NCI-H82 treated with DMSO at 0.1 percent for 48 hours (cell line): ENCODE measurements around the gene LRRFIP1.
A peak's percentile ranks its signal among the peaks of the same experiment; 100 is the strongest.

Source experiments
- DNase-seq: peaks from one replicate; lab custom pipeline; 2025; ENCODE audit not compliant: unreplicated experiment; lab: John Stamatoyannopoulos, UW

LRRFIP1 gene

DNA sequence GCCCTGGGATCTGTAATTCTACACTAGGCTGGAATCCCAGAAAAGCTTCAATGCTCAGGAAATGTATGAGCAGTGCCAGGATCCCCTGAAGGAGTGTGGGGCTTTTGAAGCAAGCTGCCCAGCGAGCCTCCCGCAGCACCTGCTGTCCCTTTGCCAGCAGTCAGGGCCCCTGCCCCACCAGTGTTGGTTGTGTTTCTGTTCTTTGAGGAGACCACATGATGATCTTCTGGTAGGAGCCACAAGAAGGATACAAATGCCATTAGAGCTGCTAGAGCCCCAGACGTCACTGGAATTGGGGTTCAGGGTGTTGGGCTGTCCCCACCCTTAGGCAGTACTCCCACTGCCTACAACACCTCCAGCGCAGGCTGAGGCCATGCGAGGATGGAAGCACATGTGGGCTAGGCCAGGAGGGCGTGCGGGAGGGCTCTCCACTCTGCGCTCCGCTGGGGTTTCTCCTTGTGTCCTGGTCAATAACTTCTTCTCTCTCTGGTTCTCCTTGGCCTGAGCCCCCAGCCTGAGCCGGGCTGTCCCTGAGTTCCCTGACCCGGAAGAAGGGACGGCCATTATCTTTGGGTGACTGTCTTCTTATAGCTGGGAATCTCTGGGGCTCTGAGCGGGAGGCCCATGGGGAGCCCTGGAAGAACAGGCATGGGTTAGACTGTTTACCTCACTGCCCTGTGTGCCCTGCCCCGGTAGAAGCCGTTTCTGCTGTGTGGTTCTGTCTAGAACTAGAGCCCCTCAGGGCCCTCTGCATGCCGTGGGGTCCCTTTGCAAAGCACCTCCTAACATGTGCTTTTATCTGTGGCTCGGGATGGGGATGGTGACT is 73.9 kb downstream of the LRRFIP1 start:
- no peak for DNase-seq

DNA sequence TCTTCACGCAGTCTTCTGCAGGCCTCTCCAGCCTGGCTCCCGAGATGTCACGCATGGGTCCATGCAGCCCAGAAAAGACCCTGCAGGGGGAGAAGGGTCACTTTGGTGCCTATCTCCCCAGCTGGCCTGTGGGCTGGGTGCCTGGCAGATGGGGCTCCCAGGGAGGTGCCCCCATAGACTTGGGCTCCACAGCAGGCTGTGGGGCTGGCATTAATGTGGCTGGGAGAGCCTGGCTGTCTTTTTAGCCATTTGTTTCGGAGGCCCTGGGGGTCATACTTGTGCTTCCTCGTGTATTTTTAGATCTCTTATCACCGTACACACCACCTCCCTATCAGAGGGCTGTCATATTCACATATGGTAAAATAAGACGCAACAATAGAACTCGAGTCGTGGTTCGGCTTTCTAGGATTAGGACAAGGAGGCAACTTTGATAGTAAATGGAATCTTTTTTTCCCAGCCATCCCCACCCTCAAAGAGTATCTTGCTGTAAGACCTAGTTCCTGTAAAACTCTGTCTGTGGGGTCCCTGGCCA is 74.5 kb downstream of the LRRFIP1 start:
- DNase-seq = no peak

DNA sequence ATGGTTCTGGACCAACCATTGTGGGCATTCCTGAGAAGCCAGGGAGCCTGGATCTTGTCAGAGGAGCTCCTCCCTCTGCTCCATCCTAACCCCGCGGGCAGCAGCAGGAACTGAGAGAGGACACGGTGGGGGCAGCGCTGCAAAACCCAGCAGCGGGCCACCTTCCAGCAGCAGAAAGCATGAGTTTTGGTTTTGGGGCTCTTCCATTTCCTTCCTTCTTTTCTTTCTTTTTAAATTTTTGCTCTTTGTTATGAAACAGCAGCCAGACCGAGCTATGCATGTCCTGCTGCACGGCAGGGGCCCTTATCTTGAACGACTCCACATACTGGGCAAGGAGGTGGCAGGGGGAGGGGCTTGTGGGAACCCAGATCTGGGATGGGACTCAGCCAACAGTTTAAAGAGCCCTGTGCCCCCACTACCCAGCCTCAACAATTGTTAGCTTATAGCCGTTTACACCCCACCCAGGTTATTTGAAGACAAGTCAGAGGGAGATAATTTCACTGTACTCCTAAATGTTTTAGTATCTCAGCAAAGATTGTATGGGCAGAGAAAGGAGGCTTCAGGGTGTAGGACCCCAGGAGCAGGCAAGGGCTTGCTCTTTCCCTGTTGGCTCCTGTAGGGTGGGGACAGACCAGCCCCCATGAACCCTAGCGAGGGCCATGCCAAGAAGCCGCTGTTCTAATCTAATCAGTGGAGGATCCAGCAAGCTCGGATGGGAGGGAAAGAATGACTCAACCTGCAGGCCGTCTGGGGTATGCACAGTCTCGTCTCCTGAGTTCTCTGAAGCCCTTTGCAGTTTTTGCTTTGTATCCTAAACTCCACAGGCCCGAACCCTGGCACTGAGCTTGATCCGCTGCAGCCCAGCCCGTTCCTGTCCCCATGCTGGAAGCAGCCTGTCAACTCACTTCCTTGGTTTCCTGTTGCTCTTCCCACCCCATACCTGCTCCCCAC is 75.3 kb downstream of the LRRFIP1 start:
- DNase-seq = no peak

DNA sequence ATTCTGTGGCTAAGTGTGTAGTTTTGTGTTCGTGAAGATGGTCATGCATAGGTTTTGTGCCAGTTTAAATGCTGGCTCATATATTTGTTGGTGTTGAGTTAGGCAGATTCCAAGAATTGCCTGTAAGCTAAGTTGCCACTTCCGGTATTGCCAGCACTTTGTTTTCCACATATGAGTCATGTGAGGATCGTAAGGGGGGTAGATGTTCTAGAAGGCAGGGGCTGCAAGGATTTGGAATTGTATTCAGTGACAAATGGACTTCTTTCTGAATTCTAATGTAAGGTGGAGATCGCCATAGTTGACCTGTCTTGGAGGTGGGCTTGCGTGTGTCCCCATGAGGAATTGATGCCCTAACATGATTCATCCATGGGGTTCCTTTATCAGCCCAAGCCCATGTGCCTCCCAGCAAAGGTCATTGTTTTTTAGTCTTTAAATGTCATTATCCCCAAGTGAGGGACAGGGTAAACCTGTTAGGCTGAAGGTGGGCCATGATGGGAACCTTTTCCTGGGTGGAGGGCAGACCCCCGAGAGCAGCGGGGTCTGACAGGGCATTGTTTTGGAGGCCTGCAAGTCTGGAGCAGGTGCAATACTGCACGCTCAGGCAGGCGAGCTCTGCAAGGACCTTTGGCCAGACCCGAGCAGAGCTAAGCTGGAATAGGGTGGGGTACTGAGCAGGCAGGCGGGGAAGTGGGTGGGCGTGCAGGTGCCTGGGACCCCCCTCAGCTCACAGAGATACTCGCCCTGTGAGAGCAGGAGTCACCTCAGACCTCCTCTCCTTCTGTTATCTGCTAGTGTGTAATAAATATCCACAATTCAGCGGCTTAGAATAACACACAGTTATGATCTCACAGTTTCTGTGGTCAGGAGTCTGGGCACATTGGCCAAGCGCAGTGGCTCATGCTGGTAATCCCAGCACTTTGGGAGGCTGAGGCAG is 77.4 kb downstream of the LRRFIP1 start:
- DNase-seq = no peak

DNA sequence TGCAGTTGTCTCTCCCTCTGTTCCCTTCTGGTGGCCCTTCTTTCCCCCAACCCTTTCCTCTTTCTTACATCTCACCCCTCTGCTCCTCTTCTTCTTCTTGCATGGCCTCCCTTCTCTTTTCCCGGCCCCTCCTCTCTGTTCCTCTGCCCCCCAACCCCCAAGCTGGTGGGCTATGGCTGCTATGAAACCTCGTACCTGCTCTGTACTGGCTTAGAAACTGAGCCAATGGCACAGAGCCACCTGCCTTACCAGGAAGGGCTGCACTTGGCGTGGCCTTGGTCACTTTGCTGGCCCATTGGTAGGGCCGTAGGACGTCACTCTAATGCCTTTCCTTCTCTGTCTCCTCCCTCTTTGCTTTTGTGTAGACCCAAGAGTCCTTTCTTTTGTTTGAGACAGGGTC is 78.9 kb downstream of the LRRFIP1 start:
- no peak for DNase-seq

DNA sequence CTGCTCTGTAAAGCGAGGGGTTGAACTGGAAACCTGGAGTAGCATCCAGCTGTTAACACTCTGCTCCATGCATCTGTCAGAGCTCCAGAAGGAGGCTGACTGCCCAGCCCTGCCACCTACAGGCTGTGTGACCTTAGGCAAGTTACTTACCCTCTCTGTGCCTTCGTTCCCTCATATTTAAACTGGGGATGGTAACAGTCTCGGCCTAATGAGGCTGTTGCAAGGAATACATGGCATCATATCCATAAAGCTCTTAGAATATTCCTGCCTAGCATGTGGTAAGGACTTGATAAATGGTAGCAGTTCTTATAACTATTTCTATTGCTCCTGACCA is 80.6 kb downstream of the LRRFIP1 start:
- DNase-seq = no peak

DNA sequence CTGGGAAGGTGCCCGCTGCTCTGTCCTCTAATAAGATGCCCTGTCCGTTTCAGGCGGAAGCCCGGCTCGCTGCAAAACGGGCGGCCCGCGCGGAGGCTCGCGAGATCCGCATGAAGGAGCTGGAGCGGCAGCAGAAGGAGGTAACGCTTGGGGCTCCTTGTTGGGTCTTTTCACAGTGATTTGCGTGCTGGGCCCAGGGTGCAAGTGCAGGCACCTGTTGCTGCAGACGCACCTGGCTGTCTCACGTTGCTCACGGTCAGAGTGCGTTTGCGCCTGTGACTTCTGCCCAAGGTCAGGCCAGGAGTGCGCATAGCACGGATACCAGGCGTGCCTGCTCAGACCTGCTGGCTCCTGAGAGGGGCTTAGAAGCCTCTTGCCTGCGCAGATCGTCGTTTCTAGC is 81.1 kb downstream of the LRRFIP1 start:
- no peak for DNase-seq

DNA sequence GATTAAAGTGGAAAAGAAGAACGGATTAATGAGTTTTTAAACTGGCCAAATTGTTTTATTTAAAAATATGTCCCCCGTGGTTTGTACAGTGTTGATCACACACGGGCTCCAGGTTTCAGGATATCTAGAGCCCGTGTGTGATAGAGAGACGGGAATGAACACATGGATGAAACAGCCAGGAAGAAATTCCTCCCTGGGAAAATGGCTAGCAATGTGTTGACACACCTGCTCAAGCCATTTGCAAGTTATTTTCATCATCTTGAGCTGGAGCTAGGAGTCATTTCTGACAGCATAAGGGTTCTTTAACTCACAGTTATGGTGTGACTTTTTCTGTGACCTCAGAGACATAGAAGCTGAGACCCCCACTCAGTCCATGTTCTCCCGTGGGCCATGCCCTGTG is 81.6 kb downstream of the LRRFIP1 start:
- no peak for DNase-seq

DNA sequence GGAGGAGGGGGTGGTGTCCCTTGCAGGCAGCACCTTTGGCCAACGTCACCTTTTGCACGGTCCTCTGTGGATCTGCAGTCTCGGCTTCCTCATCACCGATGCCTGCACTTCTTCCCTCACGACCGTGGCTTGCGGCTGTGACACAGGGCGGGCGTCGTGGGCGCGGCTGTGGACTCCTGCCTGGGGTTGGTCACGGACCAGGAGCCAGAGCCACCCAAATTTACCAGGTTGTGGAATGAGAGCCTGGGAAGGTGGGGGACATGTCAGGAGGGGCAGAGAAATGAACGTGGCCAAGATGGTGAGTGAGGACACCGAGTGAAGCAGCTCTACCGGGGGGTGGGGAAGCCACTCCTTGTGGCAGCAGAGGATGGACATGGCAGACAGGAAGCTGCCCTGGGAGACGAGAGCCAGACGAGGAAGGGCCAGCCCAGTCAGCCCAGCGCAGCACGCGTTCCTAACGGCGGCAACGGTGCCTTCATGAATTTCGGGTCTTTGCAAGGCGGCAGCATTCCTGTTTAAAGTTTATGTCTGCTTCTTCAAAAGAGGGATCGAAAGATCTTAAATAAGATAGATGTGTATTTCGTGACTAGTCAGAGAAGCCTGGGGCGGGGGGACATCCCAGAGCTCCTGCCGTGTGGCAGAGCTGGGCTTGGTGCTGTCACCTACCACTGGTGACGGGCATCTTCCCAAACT is 84.2 kb downstream of the LRRFIP1 start:
- DNase-seq = no peak

DNA sequence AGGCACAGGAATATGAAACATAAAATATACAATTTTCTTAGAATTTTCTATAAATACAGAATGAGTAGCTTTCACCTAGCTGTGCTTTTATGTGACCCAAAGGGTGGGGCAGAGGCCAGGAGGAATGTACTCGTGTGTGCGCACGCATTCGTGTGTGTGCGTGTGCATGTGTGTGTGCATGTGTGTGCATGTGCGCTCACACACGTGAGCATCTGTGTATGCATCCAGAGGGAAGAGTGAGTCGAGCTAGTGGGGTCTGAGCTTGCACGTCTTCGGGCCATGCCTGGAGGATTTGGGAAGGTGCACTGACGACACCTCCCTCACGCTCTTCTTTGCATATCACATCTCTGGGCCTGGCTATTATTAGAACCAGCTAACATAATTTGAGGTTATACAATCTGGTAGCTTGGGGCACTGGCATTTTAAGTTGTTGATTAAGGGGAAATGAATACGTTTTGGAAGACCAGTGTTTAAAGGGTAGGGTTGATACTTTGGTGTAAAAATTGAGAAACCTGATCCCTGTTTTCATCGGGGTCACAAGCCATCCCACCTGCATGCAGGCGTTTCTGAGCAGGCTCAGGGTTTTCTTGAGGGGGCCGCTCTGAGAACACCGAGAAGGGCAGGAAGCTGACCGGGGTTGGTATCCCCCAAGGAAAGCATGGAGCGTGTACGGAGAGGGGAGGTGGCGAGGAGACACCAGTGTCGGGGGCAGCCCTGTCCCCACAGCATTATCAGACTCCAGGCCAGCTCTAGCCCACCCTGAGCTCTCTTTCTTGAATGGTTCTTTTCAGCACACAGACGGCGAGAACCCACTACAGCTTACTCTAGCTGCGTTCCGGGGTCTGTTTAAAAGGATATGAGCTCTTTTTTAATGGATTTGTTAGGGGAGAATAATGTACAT is 85.3 kb downstream of the LRRFIP1 start:
- no peak for DNase-seq

DNA sequence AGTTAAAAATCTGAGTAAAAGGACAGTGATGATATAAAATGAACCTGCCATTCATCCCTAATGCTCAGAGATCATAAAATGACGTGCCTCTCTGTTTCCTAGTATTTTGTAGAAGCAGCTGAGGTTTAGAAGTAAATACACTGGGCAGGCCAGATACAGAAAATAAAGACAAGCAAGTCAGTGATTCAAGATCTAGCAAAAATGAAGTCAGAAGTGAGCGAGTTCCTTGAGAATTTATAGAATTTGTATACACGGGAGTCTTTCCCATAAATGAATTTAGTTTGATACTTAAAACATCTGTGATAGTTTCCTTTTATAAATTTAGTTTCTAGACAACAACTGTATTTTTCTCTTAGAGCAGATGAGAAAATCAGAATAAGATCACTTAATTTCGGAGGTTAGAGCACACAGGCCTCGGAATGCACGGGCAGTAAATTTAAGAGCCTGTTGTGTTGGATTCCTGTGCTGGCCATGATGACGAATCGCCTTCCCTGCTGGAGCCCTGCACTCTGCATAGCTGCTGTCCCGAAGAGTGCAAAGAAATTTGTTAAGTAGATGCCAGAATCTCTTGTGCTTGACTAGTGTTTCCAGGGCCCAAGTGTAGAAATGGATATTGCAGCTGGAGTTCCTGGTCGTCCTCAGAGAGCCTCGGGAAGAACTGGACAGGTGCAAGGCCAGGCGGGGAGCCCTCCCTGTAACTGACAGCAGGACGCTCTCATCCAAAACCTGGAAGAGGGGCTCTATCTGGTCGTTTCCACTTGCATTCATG is 87.5 kb downstream of the LRRFIP1 start:
- no peak for DNase-seq

DNA sequence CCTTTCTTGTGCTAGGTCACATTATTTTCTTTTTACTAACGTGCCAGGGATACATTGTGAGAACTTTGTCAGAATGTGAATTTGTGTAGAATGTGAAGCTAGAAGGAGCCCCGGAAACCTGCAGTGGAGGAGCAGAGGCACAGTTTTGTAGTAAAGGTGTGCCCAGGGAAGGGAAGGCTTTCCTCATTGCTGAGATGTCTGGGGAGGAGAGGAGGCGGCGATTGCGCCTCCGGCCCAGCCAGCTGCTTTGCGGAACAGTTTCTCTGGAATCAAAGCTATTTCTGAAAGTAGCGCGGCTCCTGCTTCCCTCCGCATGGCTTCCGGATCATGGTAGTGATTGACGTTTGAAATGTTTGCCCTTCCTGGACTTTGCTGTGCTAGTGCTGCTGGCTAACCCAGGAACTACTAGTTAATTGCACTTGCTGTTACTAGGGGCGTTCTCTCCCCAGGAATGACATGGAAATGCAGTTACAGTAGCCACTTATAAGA is 88.1 kb downstream of the LRRFIP1 start:
- no peak for DNase-seq

DNA sequence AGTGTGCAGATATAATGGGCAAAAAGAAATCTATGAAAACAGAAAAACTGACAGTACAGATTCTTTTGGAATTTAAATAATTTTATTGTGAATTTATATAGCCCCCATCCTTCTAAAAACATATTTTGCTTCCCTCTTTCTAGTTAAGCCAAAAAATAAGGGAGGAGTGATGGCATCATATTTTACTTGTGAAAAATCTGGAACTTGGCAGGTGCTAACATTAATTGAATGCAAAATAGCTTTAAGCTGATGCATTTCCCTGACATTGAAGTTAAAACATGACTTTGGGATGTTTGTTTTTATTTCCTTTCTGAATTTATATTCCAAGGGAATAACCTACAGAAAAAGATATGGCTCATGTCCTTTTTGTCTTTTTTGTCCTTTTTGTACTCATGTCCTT is 88.6 kb downstream of the LRRFIP1 start:
- no peak for DNase-seq

DNA sequence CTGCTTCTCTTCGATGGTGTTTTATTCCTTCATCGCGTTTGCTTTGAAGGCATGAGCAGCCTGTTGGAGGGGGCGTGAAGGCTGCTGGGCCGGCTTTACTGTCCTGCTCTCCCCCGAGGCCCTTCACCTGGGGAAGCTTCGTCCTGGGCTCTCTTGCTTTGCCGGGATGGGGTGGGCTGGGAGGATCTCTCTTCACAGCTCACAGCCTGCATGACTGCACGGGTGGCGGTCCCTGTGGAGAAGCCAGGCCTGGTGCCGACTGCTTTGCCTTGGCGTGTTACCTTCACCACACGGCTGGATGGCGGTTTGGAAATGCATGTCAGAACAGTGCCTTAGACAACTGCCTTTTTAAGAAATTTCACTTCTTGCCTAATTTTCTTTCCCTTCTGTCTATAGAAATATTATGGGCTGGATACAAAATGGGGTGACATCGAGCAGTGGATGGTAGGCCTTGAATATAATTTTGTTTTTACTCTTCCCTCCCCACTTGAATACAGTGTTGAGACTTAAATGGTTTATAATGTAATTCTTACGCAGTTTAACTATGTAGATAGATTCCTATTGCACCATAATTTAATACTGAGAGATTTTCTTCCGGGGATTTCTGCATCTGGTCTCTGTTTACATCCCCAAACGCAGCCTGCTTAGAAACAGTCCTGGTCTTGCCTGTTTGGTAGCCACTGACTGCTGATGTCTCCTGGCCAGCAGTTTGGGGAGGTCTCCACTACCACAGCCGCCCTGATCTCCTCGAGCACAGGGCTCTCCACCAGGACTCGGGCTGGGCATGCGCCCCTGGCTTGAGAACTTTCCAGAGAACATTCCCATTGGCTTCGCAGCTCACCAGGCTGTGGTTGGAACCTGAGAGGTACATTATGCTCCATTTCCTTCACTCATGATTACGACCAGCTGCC is 90.2 kb downstream of the LRRFIP1 start:
- no peak for DNase-seq

DNA sequence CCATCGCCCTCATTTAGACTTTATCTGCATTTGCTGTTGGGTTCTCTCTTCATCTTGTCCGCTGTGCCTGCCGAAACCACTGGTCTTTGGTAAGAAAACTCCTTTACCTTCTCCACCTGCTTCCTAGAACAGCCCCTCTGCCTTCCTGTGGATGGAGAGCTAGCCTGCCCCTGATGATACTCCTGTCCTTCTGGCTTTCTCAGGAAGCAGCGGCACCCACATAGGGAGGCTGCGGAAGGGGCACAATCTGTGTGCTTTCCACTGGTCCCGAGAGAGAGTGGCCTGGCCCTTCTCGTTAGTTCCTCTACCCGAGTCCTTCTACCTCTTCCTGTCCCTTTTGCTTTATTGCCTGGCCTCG is 90.9 kb downstream of the LRRFIP1 start:
- no peak for DNase-seq

DNA sequence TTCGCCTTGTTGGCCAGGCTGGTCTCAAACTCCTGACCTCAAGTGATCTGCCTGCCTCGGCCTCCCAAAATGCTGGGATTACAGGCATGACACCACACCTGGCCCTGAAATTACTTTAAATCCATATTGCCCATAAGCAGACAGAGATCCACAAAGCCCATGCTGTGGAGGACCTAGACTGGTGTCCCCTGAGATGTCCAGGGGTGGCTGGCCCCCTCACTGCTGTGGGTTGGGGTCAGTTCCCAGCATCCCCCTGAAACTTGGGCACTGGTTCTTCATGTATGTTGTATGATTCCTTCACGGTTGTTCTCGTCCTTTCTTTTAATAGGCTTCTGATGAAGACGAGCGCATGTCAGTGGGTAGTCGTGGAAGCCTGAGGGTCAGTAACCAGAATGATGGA is 93.1 kb downstream of the LRRFIP1 start:
- DNase-seq = no peak

DNA sequence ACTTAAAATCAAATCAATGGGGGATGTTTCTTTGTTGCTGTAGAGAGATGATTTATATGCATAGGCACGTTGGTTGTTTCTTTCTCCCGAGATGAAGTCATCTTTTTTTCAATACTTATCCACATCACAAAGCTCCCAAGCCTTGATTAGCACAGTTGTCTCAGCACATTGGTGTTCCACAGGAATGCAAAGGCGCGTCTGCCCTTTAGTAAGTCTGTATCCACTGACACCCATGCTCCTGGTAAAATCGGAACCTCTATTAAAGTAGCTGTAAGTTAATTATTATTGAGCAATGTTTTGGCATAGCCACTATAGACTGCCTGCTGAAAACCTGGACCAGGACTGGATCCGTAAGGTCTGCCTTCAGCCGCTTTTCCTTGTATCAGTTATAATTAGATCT is 93.6 kb downstream of the LRRFIP1 start:
- peak; percentile 83 for DNase-seq
